Measurements from ENCODE around the gene OR52N1. TPM values are rescaled to one million over a fixed set of nuclear protein-coding genes. Genes with fewer than 3 reads are reported as not detected.

The OR52N1 gene
- total and polyA plus RNA-seq, 9 of the 15 experiments (the other 6 are each of a cell fraction or from before 2014, with no cell fraction given), result not detected

DNA sequence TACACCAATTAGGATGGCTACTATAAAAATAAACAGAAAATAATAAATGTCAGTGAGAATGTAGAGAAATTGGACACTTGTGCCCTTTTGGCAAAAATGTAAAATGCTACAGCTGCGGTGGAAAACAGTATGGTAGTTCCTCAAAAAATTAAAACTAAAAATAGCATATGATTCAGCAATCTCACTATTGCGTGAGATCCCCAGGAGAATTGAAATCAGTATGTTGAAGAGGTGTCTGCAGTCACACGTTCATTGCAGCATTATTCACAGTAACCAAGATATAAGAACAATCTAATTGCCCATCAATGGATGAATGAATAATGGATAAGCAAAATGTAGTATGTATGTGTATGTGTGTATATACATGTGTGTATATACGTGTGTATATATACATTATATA is 24.5 kb upstream of the OR52N1 start (continued):
- TF ChIP-seq, protein P1, sequence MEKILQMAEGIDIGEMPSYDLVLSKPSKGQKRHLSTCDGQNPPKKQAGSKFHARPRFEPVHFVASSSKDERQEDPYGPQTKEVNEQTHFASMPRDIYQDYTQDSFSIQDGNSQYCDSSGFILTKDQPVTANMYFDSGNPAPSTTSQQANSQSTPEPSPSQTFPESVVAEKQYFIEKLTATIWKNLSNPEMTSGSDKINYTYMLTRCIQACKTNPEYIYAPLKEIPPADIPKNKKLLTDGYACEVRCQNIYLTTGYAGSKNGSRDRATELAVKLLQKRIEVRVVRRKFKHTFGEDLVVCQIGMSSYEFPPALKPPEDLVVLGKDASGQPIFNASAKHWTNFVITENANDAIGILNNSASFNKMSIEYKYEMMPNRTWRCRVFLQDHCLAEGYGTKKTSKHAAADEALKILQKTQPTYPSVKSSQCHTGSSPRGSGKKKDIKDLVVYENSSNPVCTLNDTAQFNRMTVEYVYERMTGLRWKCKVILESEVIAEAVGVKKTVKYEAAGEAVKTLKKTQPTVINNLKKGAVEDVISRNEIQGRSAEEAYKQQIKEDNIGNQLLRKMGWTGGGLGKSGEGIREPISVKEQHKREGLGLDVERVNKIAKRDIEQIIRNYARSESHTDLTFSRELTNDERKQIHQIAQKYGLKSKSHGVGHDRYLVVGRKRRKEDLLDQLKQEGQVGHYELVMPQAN (IDR thresholded peaks at IDR 0.05; ENCODE audit: borderline replicate concordance), result no peak
- TF ChIP-seq ZBTB17 (CRISPR knock-in tag; IDR thresholded peaks at IDR 0.05) (no peak), ZNF586 (CRISPR knock-in tag; conservative IDR thresholded peaks at IDR 0.05) (no peak), POLR2B (IDR thresholded peaks at IDR 0.05; ENCODE audit: low read depth, partially characterized antibody) (no peak), SNAPC5 (CRISPR knock-in tag; IDR thresholded peaks at IDR 0.05) (no peak), ZNF76 (CRISPR knock-in tag; IDR thresholded peaks at IDR 0.05; ENCODE audit: borderline replicate concordance) (no peak), MAFF (IDR thresholded peaks at IDR 0.05; ENCODE audit: low read length) (peak; percentile 61; the same call in 1 of the 2 replicates)
- TF ChIP-seq, protein P2, sequence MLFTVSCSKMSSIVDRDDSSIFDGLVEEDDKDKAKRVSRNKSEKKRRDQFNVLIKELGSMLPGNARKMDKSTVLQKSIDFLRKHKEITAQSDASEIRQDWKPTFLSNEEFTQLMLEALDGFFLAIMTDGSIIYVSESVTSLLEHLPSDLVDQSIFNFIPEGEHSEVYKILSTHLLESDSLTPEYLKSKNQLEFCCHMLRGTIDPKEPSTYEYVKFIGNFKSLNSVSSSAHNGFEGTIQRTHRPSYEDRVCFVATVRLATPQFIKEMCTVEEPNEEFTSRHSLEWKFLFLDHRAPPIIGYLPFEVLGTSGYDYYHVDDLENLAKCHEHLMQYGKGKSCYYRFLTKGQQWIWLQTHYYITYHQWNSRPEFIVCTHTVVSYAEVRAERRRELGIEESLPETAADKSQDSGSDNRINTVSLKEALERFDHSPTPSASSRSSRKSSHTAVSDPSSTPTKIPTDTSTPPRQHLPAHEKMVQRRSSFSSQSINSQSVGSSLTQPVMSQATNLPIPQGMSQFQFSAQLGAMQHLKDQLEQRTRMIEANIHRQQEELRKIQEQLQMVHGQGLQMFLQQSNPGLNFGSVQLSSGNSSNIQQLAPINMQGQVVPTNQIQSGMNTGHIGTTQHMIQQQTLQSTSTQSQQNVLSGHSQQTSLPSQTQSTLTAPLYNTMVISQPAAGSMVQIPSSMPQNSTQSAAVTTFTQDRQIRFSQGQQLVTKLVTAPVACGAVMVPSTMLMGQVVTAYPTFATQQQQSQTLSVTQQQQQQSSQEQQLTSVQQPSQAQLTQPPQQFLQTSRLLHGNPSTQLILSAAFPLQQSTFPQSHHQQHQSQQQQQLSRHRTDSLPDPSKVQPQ (CRISPR knock-in tag; IDR thresholded peaks at IDR 0.05; ENCODE audit: borderline replicate concordance), result no peak
